ENCODE results near the gene ATP5PO. TPM values are rescaled to one million over a fixed set of nuclear protein-coding genes. Genes with fewer than 3 reads are reported as not detected.
A peak's percentile ranks its signal among the peaks of the same experiment; 100 is the strongest.

The ATP5PO gene
- polyA plus RNA-seq, 1 donor (not counting 4 experiments of a cell fraction or from before 2014, with no cell fraction given), result 359 TPM

DNA sequence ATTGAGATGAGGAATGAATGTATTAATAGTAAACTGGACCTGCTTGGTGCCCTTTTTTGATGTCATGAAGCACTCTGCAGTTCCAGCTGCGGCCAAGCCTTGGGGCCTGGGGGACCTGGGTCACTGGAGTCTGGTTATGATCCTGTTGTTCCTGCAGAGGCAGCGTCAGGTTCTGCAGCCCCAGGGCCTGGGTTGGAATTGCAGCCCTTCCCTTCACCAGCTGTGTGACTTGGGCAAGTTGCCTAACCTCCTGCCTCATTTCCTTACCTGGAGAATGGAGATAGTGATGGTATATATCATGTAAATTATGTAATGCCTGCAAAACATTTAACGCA is 9.1 kb upstream of the ATP5PO start:
- TF ChIP-seq, protein P1, sequence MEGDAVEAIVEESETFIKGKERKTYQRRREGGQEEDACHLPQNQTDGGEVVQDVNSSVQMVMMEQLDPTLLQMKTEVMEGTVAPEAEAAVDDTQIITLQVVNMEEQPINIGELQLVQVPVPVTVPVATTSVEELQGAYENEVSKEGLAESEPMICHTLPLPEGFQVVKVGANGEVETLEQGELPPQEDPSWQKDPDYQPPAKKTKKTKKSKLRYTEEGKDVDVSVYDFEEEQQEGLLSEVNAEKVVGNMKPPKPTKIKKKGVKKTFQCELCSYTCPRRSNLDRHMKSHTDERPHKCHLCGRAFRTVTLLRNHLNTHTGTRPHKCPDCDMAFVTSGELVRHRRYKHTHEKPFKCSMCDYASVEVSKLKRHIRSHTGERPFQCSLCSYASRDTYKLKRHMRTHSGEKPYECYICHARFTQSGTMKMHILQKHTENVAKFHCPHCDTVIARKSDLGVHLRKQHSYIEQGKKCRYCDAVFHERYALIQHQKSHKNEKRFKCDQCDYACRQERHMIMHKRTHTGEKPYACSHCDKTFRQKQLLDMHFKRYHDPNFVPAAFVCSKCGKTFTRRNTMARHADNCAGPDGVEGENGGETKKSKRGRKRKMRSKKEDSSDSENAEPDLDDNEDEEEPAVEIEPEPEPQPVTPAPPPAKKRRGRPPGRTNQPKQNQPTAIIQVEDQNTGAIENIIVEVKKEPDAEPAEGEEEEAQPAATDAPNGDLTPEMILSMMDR (optimal IDR thresholded peaks at IDR 0.05 in 1 of 3, IDR thresholded peaks at IDR 0.05 in 1 of 3, conservative IDR thresholded peaks at IDR 0.05 in 1 of 3; ENCODE audit: extremely low read depth in 1 of 3, insufficient read depth in 2 of 3, low read length in 3 of 3), result no peak
- no peak for TF ChIP-seq EZH2 (IDR thresholded peaks at IDR 0.05; ENCODE audit: low read length)
- H4K20me1 ChIP-seq (ENCODE audit: control insufficient read depth, extremely low read depth, insufficient read depth, low read length), result no peaks in the 10 kb centered on the region
- no peak overlapping the region for H3K4me2 ChIP-seq (ENCODE audit: control insufficient read depth, extremely low read depth, insufficient read depth, low read depth, low read length)
- H3K36me3 ChIP-seq (ENCODE audit: control insufficient read depth in 2 of 2, extremely low read depth in 1 of 2, insufficient read depth in 2 of 2, low read length in 2 of 2), result no peaks in the 10 kb centered on the region
- DNase-seq (ENCODE audit: low read depth, low spot score), result no peak
- peaks cover 6% of the 10 kb centered on the region for H3K4me1 ChIP-seq (ENCODE audit: control insufficient read depth, extremely low read depth, insufficient read depth, low read length)
- H3K4me3 ChIP-seq (ENCODE audit: control insufficient read depth in 2 of 3, extremely low read depth in 1 of 3, insufficient read depth in 2 of 3, low read depth in 1 of 3, low read length in 3 of 3), result no peak overlapping the region
- FAIRE-seq, result peak; percentile 51
- H3K9me1 ChIP-seq (ENCODE audit: control insufficient read depth, extremely low read depth, insufficient read depth, low read length), result no peaks in the 10 kb centered on the region
- no peak overlapping the region for H2AFZ ChIP-seq (ENCODE audit: control insufficient read depth, low read length)
- H3K27ac ChIP-seq (ENCODE audit: control insufficient read depth, insufficient read depth, low read length), result no peak overlapping the region
- no peaks in the 10 kb centered on the region for H3K9me3 ChIP-seq (ENCODE audit: control insufficient read depth, low read depth, low read length)
- dilution Hi-C loops (cut with MboI; ENCODE audit: extremely low pct_ligation_motif_present, low sequenced_read_pairs), result no loop called here
- H3K9ac ChIP-seq (ENCODE audit: control insufficient read depth, extremely low read depth, insufficient read depth, low read length), result no peak overlapping the region
- H3K27me3 ChIP-seq (ENCODE audit: control insufficient read depth, extremely low read depth, insufficient read depth, low read length), result peaks cover 5% of the 10 kb centered on the region
- H3K79me2 ChIP-seq (ENCODE audit: control insufficient read depth, insufficient read depth, low read length), result no peaks in the 10 kb centered on the region

DNA sequence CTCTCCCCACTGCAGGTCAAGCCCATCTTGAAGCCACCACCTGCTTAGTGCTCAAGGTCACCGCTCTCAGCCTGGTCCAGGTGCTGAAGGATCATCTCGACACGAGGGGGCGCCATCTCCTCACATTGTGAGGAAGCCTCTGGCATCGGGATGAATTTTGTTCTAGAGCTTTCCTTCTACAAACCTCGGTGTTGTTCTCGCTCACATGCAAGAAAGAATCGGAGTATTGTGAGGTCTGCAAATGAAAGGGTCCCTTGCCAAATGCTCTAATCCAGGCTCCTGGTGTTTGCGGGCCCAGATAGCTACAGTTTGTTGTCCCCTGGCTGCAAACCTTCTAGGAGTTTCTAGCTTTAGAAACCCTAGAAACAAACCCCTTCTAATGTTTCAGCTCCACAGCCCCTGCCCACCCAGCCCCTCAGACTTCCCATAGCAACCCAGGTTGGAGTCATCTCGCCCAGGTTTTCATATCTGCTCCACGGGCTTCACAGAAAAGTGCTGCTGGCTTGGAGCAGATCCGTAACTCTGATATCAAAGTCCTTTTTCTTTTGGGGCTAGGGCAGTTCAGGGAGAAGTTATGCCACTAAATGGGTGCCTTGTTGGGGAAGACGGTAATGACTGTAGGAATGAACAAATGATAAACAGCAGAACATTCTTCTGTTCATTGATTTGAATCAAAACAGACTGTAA is 8.6 kb upstream of the ATP5PO start:
- no peaks in the 10 kb centered on the region for H3K9me1 ChIP-seq (ENCODE audit: control insufficient read depth, extremely low read depth, insufficient read depth, low read length)
- no peaks in the 10 kb centered on the region for H4K20me1 ChIP-seq (ENCODE audit: control insufficient read depth, extremely low read depth, insufficient read depth, low read length)
- TF ChIP-seq, protein P1 (optimal IDR thresholded peaks at IDR 0.05 in 1 of 3, IDR thresholded peaks at IDR 0.05 in 1 of 3, conservative IDR thresholded peaks at IDR 0.05 in 1 of 3; ENCODE audit: extremely low read depth in 1 of 3, insufficient read depth in 2 of 3, low read length in 3 of 3), result peak; percentile 85 to 99 (median 92)
- TF ChIP-seq EZH2 (IDR thresholded peaks at IDR 0.05; ENCODE audit: low read length), result no peak
- no peak overlapping the region for H3K27ac ChIP-seq (ENCODE audit: control insufficient read depth, insufficient read depth, low read length)
- peaks cover 5% of the 10 kb centered on the region for H3K27me3 ChIP-seq (ENCODE audit: control insufficient read depth, extremely low read depth, insufficient read depth, low read length)
- no peak overlapping the region for H3K9ac ChIP-seq (ENCODE audit: control insufficient read depth, extremely low read depth, insufficient read depth, low read length)
- H3K4me3 ChIP-seq (ENCODE audit: control insufficient read depth in 2 of 3, extremely low read depth in 1 of 3, insufficient read depth in 2 of 3, low read depth in 1 of 3, low read length in 3 of 3), result no peak overlapping the region
- no peaks in the 10 kb centered on the region for H3K9me3 ChIP-seq (ENCODE audit: control insufficient read depth, low read depth, low read length)
- FAIRE-seq, result peak; percentile 85
- peaks cover 6% of the 10 kb centered on the region for H3K4me1 ChIP-seq (ENCODE audit: control insufficient read depth, extremely low read depth, insufficient read depth, low read length)
- no peaks in the 10 kb centered on the region for H3K36me3 ChIP-seq (ENCODE audit: control insufficient read depth in 2 of 2, extremely low read depth in 1 of 2, insufficient read depth in 2 of 2, low read length in 2 of 2)
- DNase-seq (ENCODE audit: low read depth, low spot score), result no peak
- H3K79me2 ChIP-seq (ENCODE audit: control insufficient read depth, insufficient read depth, low read length), result no peaks in the 10 kb centered on the region
- peak overlapping the region; percentile 33 for H3K4me2 ChIP-seq (ENCODE audit: control insufficient read depth, extremely low read depth, insufficient read depth, low read depth, low read length)
- H2AFZ ChIP-seq (ENCODE audit: control insufficient read depth, low read length), result no peak overlapping the region
- dilution Hi-C loops (cut with MboI; ENCODE audit: extremely low pct_ligation_motif_present, low sequenced_read_pairs), result no loop called here
